Fibroblast of lung (primary cell): ENCODE data around the gene LRRC36.

Source experiments
- CTCF ChIP-seq, 2 donors: IDR thresholded peaks in 1 of 2; conservative IDR thresholded peaks in 1 of 2; 1 replicate in 1 of 2; 2 replicates in 1 of 2; pipeline ENCODE4 v1.5.1; 2011 to 2012; ENCODE audit warnings: low read length in 2 of 2, control low read depth in 1 of 2, inconsistent platforms in 1 of 2, low read depth in 1 of 2, mild to moderate bottlenecking in 1 of 2
- EZH2 ChIP-seq: IDR thresholded peaks from 2 replicates; pipeline ENCODE4 v1.5.1; 2012; ENCODE audit warnings: low read length, control low read depth, mild to moderate bottlenecking; ENCODE audit errors: missing control alignments

- TF ChIP-seq EZH2 (peak; percentile 92), CTCF (conservative IDR thresholded peaks at IDR 0.05 in 1 of 2, IDR thresholded peaks at IDR 0.05 in 1 of 2; ENCODE audit: low read depth in 1 of 2, low read length in 2 of 2) (no peak)
Measured at GRCh38 chr16:67430504-67430976, 103.9 kb downstream of the LRRC36 start.
